D721Med (cell line): Measurements from ENCODE around the gene PPP1R9A.

Experiments used
- DNase-seq: peaks from one replicate; pipeline ENCODE4 v3.0.0; 2011; ENCODE audit warnings: low spot score; ENCODE audit not compliant: insufficient read length
- FAIRE-seq: peaks from 2 replicates; lab custom pipeline; 2011; peaks lifted over from hg19 to GRCh38; lab: Jason Lieb, UNC
- CTCF ChIP-seq: IDR thresholded peaks from 2 replicates; pipeline ENCODE4 v1.5.1; 2012; ENCODE audit warnings: mild to moderate bottlenecking, control low read depth; ENCODE audit not compliant: insufficient read depth; ENCODE audit errors: missing control alignments

The PPP1R9A gene

GRCh38 chr7:95141755-95142154 is 234.4 kb downstream of the PPP1R9A start:
- no peak for FAIRE-seq
- no peak for TF ChIP-seq CTCF
- no peak for DNase-seq

GRCh38 chr7:95144256-95144655 is 236.9 kb downstream of the PPP1R9A start:
- no peak for DNase-seq
- no peak for TF ChIP-seq CTCF
- FAIRE-seq: peak; percentile 6

- DNase-seq (no peak), FAIRE-seq (no peak)
- no peak for TF ChIP-seq CTCF
Measured at GRCh38 chr7:95155965-95156364, 248.6 kb downstream of the PPP1R9A start.

GRCh38 chr7:95157381-95157780 is 250.0 kb downstream of the PPP1R9A start:
- TF ChIP-seq CTCF: no peak
- FAIRE-seq: no peak
- DNase-seq: no peak

- TF ChIP-seq CTCF: no peak
- FAIRE-seq (no peak), DNase-seq (no peak)
Measured at GRCh38 chr7:95169678-95170077, 262.3 kb downstream of the PPP1R9A start.

- FAIRE-seq: no peak
- DNase-seq: no peak
- no peak for TF ChIP-seq CTCF
Measured at GRCh38 chr7:95172420-95172819, 265.0 kb downstream of the PPP1R9A start.

- no peak for FAIRE-seq
- no peak for TF ChIP-seq CTCF
- no peak for DNase-seq
Measured at GRCh38 chr7:95190515-95190914, 283.1 kb downstream of the PPP1R9A start.
